OCI-LY7 (cell line): ENCODE results near the gene TRAM2. TPM values are rescaled to one million over a fixed set of nuclear protein-coding genes. Genes with fewer than 3 reads are reported as not detected.

ENCODE experiments used
- BruUV-seq: library from RNA; stranded (reverse); fragments of 400-500 nt; replicated peaks from 2 replicates; lab custom pipeline; 2021; lab: Mats Ljungman, UMichigan
- CTCF ChIA-PET: fragments of 300-600 bp; sonication (Branson Sonifier 250); formaldehyde crosslinking; loops from one replicate; lab custom pipeline; 2022; ENCODE audit warnings: antibody characterized with exemption; ENCODE audit not compliant: unreplicated experiment; lab: Charles Lee
- POLR2A ChIA-PET: fragments of 300-600 bp; sonication (Branson Sonifier 250); formaldehyde crosslinking; loops from one replicate; lab custom pipeline; 2022; ENCODE audit warnings: antibody characterized with exemption; lab: Charles Lee
- DNase-seq: peaks from one replicate; pipeline ENCODE4 v3.0.0-alpha.2; 2015; ENCODE audit warnings: low spot score
- H2AFZ ChIP-seq: fragments of 200-600 bp; sonication (generic), shearing (Covaris generic); 2 replicates; pipeline ENCODE4 v1.6.1; 2014; ENCODE audit warnings: mild to moderate bottlenecking, antibody characterized with exemption, low read length, moderate library complexity
- H3K27ac ChIP-seq: fragments of 200-600 bp; sonication (generic); 2 replicates; pipeline ENCODE4 v1.5.1; 2014; ENCODE audit warnings: mixed run types, low read depth, mild to moderate bottlenecking, moderate library complexity, low read length, inconsistent platforms; ENCODE audit not compliant: poor library complexity, severe bottlenecking
- H3K36me3 ChIP-seq: fragments of 200-600 bp; sonication (generic); 2 replicates; pipeline ENCODE4 v1.6.1; 2014; ENCODE audit warnings: mild to moderate bottlenecking, antibody characterized with exemption, low read length, moderate library complexity, mixed read lengths; ENCODE audit not compliant: insufficient read depth
- H3K4me1 ChIP-seq: fragments of 200-600 bp; sonication (generic); 2 replicates; pipeline ENCODE4 v1.5.1; 2014; ENCODE audit warnings: mild to moderate bottlenecking, low read length; ENCODE audit not compliant: insufficient read depth, poor library complexity, severe bottlenecking
- H3K4me2 ChIP-seq: fragments of 200-600 bp; sonication (generic); 2 replicates; pipeline ENCODE4 v1.6.1; 2014; ENCODE audit warnings: mild to moderate bottlenecking, low read length
- H3K4me3 ChIP-seq: fragments of 200-600 bp; sonication (generic); 2 replicates; pipeline ENCODE4 v1.5.1; 2014; ENCODE audit warnings: mild to moderate bottlenecking, low read depth, low read length; ENCODE audit not compliant: poor library complexity, severe bottlenecking
- H3K79me2 ChIP-seq: fragments of 200-600 bp; sonication (generic); 2 replicates; pipeline ENCODE4 v1.6.1; 2016; ENCODE audit warnings: low read depth, mild to moderate bottlenecking, low read length, moderate library complexity, mixed read lengths; ENCODE audit not compliant: insufficient read depth
- H3K9me2 ChIP-seq: fragments of 200-600 bp; sonication (generic); 2 replicates; pipeline ENCODE4 v1.6.1; 2016; ENCODE audit warnings: mild to moderate bottlenecking, low read length, mixed read lengths; ENCODE audit not compliant: insufficient read depth
- H3K9me3 ChIP-seq: fragments of 200-600 bp; sonication (generic); 2 replicates; pipeline ENCODE4 v1.6.1; 2014; ENCODE audit warnings: mild to moderate bottlenecking, mixed run types, low read length, mixed read lengths
- H4K20me1 ChIP-seq: fragments of 200-600 bp; sonication (generic); 2 replicates; pipeline ENCODE4 v1.6.1; 2014; ENCODE audit warnings: mild to moderate bottlenecking, antibody characterized with exemption, low read length, moderate library complexity, mixed read lengths; ENCODE audit not compliant: insufficient read depth
- CTCF ChIP-seq: fragments of 200-600 bp; sonication (generic); conservative IDR thresholded peaks from 2 replicates; pipeline ENCODE4 v1.5.1; 2014; ENCODE audit warnings: mild to moderate bottlenecking, antibody characterized with exemption, low read length, moderate library complexity, mixed read lengths
- EZH2phosphoT487 ChIP-seq: fragments of 200-600 bp; sonication (generic); IDR thresholded peaks from 2 replicates; pipeline ENCODE4 v1.6.1; 2018; ENCODE audit warnings: low read depth, borderline replicate concordance, mild to moderate bottlenecking, mixed run types, antibody characterized with exemption, low read length, moderate library complexity, mixed read lengths
- intact Hi-C: fragments of 100-400 bp; cut with micrococcal nuclease; formaldehyde crosslinking; loops from one replicate; pipeline ENCODE4 v1.10.0; 2022; ENCODE audit not compliant: unreplicated experiment
- total RNA-seq, 2 experiments: library from RNA; depleted of rRNA in 1 of 2; stranded (reverse); fragments of >200 nt in 1 of 2; shearing (Covaris generic) in 1 of 2; gene quantifications; 2 replicates each; pipeline ENCODE4 v1.2.3, GENCODE V29; 2014 to 2022

Gene TRAM2
- total RNA-seq, 2 experiments from 2014 or later, result 19.3 to 38.2 TPM

- H2AFZ ChIP-seq, result no peak overlapping the region
- no peak for DNase-seq
- no peak for TF ChIP-seq CTCF
- BruUV-seq, result no TSS peak
- CTCF ChIA-PET, result interaction anchor here (0.8 to 1.7 kb wide), 2 partner anchors 36 to 151 kb away, joined by 4 to 6 read pairs; no protein-coding TSS in a partner anchor
- H3K36me3 ChIP-seq, result peaks cover 39% of the 10 kb centered on the region
- H3K4me2 ChIP-seq, result peak overlapping the region; percentile 92
- H3K27ac ChIP-seq, result peak overlapping the region; percentile 99
- no peaks in the 10 kb centered on the region for H3K79me2 ChIP-seq
- no peaks in the 10 kb centered on the region for H3K9me3 ChIP-seq
- no peaks in the 10 kb centered on the region for H4K20me1 ChIP-seq
- no peaks in the 10 kb centered on the region for H3K9me2 ChIP-seq
- peak overlapping the region; percentile 59 for H3K4me3 ChIP-seq
- intact Hi-C loops, result no loop called here
- POLR2A ChIA-PET, result interaction anchor here (0.5 to 10.2 kb wide), 15 partner anchors 8 to 222 kb away, joined by 3 to 129 read pairs (median 5); partner anchors contain the start of genes EFHC1 and TRAM2
- peaks cover 70% of the 10 kb centered on the region for H3K4me1 ChIP-seq
These were observed 76.4 kb downstream of the TRAM2 start for GRCh38 chr6:52500238-52501129.

GRCh38 chr6:52499681-52500236 lies 77.1 kb downstream of the TRAM2 start:
- CTCF ChIA-PET, result interaction anchor here (0.7 to 2.2 kb wide), 6 partner anchors 25 to 235 kb away, joined by 3 to 9 read pairs (median 4); partner anchors contain the start of gene EFHC1
- Histone ChIP-seq H3K4me1 (peaks cover 76% of the 10 kb centered on the region), H4K20me1 (no peaks in the 10 kb centered on the region), H3K36me3 (peaks cover 39% of the 10 kb centered on the region), H2AFZ (no peak overlapping the region), H3K9me2 (no peaks in the 10 kb centered on the region), H3K79me2 (no peaks in the 10 kb centered on the region), H3K27ac (peak overlapping the region; percentile 99), H3K9me3 (no peaks in the 10 kb centered on the region), H3K4me3 (peak overlapping the region; percentile 59), H3K4me2 (peak overlapping the region; percentile 92)
- TF ChIP-seq EZH2phosphoT487 (no peak), CTCF (no peak)
- no peak for DNase-seq
- POLR2A ChIA-PET, result interaction anchor here (0.6 to 10.2 kb wide), 15 partner anchors 9 to 162 kb away, joined by 3 to 129 read pairs (median 5); partner anchors contain the start of genes EFHC1 and TRAM2
- intact Hi-C loops, result loop anchor here (2.0 kb wide), 1 partner anchor 215 kb away; the partner anchor contains the start of gene MCM3
- BruUV-seq, result no TSS peak
